ENCODE results near the gene CRMP1.

- no peak for TF ChIP-seq POLR2A (IDR thresholded peaks at IDR 0.05; ENCODE audit: extremely low read depth, insufficient read length)
- TF ChIP-seq CTCF (IDR thresholded peaks at IDR 0.05; ENCODE audit: low read depth, low read length): no peak
- TF ChIP-seq MYC (IDR thresholded peaks at IDR 0.05; ENCODE audit: low read depth, low read length): no peak
Observed at GRCh38 chr4:5798946-5799345, 93.9 kb downstream of the CRMP1 start.
